Thyroid gland (tissue), 4 donors: ENCODE results near the gene ZNF554. TPM values are rescaled to one million over a fixed set of nuclear protein-coding genes. Genes with fewer than 3 reads are reported as not detected.

Source experiments
- DNase-seq, 2 donors: peaks; one replicate each; pipeline ENCODE4 v3.0.0-alpha.2; 2019
- H3K27ac ChIP-seq, 3 donors: fragments of 200-600 bp; sonication (generic); 1 replicate in 2 of 3; 2 replicates in 1 of 3; pipeline ENCODE4 v1.5.1; 2016 to 2019; ENCODE audit warnings: mild to moderate bottlenecking in 1 of 3, moderate library complexity in 1 of 3
- H3K27me3 ChIP-seq: fragments of 200-600 bp; sonication (generic); one replicate; pipeline ENCODE4 v1.5.1; 2019
- H3K36me3 ChIP-seq, 2 donors: fragments of 200-600 bp; sonication (generic); one replicate each; pipeline ENCODE4 v1.5.1; 2016 to 2019
- H3K4me1 ChIP-seq, 2 donors: fragments of 200-600 bp; sonication (generic); one replicate each; pipeline ENCODE4 v1.5.1; 2017 to 2019
- H3K4me3 ChIP-seq, 3 donors: fragments of 200-600 bp; sonication (generic); replicated peaks in 1 of 3; 1 replicate in 2 of 3; 2 replicates in 1 of 3; pipeline ENCODE4 v1.5.1; 2016; ENCODE audit warnings: mild to moderate bottlenecking in 1 of 3
- H3K9me3 ChIP-seq: fragments of 200-600 bp; sonication (generic); one replicate; pipeline ENCODE4 v1.5.1; 2017
- CTCF ChIP-seq, 6 experiments: fragments of 200-600 bp in 3 of 6; fragments of 450-650 bp in 3 of 6; sonication (generic) in 3 of 6; IDR thresholded peaks; one replicate each; pipeline ENCODE4 v1.5.1; 2016 to 2019; ENCODE audit warnings: antibody characterized with exemption in 6 of 6, mild to moderate bottlenecking in 2 of 6, inconsistent platforms in 1 of 6, moderate library complexity in 1 of 6
- POLR2A ChIP-seq, 2 donors: fragments of 450-650 bp; IDR thresholded peaks; one replicate each; pipeline ENCODE4 v1.6.1; 2017; ENCODE audit warnings: antibody characterized with exemption in 2 of 2, mild to moderate bottlenecking in 2 of 2, moderate library complexity in 1 of 2
- WGBS, 2 donors: methylation state at CpG; one replicate each; pipeline ENCODE4 v1.1.5; 2017; 5-methylcytosine and 5-hydroxymethylcytosine counted together
- intact Hi-C: fragments of 100-400 bp; cut with DNase I; formaldehyde crosslinking; loops from one replicate; pipeline ENCODE4 v1.15.1; 2023
- total RNA-seq, 4 donors: library from RNA; depleted of rRNA; stranded (reverse); fragments of >200 nt; gene quantifications; one replicate each; pipeline ENCODE4 v1.2.3, GENCODE V29; 2016

ZNF554 gene
- total RNA-seq, 4 donors from 2014 or later, result 4.9 to 9.2 (median 6.2) TPM

GRCh38 chr19:2774953-2775555, 44.6 kb upstream of the ZNF554 start:
- Histone ChIP-seq H3K9me3 (no peaks in the 10 kb centered on the region), H3K36me3 (no peaks in the 10 kb centered on the region), H3K4me1 (peaks cover under 1 to 5% of the 10 kb centered on the region in 2 donors), H3K27me3 (no peaks in the 10 kb centered on the region), H3K27ac (peak overlapping the region; percentile 31 to 51 (median 36)), H3K4me3 (no peak overlapping the region)
- intact Hi-C loops, result no loop called here
- WGBS, 2 donors, result 84 to 93% methylated on average over 20 to 22 of the region's 24 CpGs
- TF ChIP-seq POLR2A (IDR thresholded peaks at IDR 0.05) (no peak), CTCF (IDR thresholded peaks at IDR 0.05) (no peak)
- no peak for DNase-seq

GRCh38 chr19:2775556-2776430, 43.9 kb upstream of the ZNF554 start:
- WGBS, 2 donors, result 80 to 85% methylated on average over 29 of the region's 29 CpGs
- Histone ChIP-seq H3K4me1 (peaks cover 7 to 8% of the 10 kb centered on the region in 2 donors), H3K9me3 (no peaks in the 10 kb centered on the region), H3K27ac (peak overlapping the region; percentile 31 to 51 (median 36)), H3K36me3 (no peaks in the 10 kb centered on the region), H3K27me3 (no peaks in the 10 kb centered on the region), H3K4me3 (no peak overlapping the region)
- peak in 1 of 2 donors; percentile 35 for DNase-seq
- intact Hi-C loops, result no loop called here
- TF ChIP-seq POLR2A (IDR thresholded peaks at IDR 0.05), result no peak
- no peak for TF ChIP-seq CTCF (IDR thresholded peaks at IDR 0.05)

GRCh38 chr19:2777952-2778683, 41.5 kb upstream of the ZNF554 start:
- H3K36me3 ChIP-seq, result no peaks in the 10 kb centered on the region

GRCh38 chr19:2779121-2779740, 40.4 kb upstream of the ZNF554 start:
- Histone ChIP-seq H3K9me3 (no peaks in the 10 kb centered on the region), H3K27ac (no peak overlapping the region), H3K27me3 (no peaks in the 10 kb centered on the region), H3K36me3 (no peaks in the 10 kb centered on the region), H3K4me1 (peaks cover 33% of the 10 kb centered on the region in 2 donors), H3K4me3 (no peak overlapping the region)
- intact Hi-C loops, result no loop called here
- no peak for TF ChIP-seq POLR2A (IDR thresholded peaks at IDR 0.05)
- TF ChIP-seq CTCF (IDR thresholded peaks at IDR 0.05), result no peak
- DNase-seq, result no peak
- WGBS, 2 donors, result 87 to 92% methylated on average over 10 to 14 of the region's 14 CpGs

More at GRCh38 chr19:2777952-2778683, 41.5 kb upstream of the ZNF554 start:
- no peaks in the 10 kb centered on the region for H3K27me3 ChIP-seq
- TF ChIP-seq CTCF (IDR thresholded peaks at IDR 0.05), result no peak
- TF ChIP-seq POLR2A (IDR thresholded peaks at IDR 0.05), result no peak
- H3K27ac ChIP-seq, result no peak overlapping the region
- H3K4me3 ChIP-seq, result no peak overlapping the region
- WGBS, 2 donors, result 94% methylated on average over 18 to 19 of the region's 19 CpGs
- no peaks in the 10 kb centered on the region for H3K9me3 ChIP-seq
- intact Hi-C loops, result no loop called here
- DNase-seq, result no peak
- peaks cover 24 to 26% of the 10 kb centered on the region in 2 donors for H3K4me1 ChIP-seq
